K562 treated with DMSO at 1 percent for 4 hours (cell line): Measurements from ENCODE around the gene MAK. TPM values are rescaled to one million over a fixed set of nuclear protein-coding genes. Genes with fewer than 3 reads are reported as not detected.

Source experiments
- total RNA-seq: library from RNA; unstranded; fragments of 300-600 nt; gene quantifications from 2 replicates; pipeline ENCODE4 v1.2.3, GENCODE V29; 2022; ENCODE audit not compliant: insufficient read depth

The MAK gene, protein sequence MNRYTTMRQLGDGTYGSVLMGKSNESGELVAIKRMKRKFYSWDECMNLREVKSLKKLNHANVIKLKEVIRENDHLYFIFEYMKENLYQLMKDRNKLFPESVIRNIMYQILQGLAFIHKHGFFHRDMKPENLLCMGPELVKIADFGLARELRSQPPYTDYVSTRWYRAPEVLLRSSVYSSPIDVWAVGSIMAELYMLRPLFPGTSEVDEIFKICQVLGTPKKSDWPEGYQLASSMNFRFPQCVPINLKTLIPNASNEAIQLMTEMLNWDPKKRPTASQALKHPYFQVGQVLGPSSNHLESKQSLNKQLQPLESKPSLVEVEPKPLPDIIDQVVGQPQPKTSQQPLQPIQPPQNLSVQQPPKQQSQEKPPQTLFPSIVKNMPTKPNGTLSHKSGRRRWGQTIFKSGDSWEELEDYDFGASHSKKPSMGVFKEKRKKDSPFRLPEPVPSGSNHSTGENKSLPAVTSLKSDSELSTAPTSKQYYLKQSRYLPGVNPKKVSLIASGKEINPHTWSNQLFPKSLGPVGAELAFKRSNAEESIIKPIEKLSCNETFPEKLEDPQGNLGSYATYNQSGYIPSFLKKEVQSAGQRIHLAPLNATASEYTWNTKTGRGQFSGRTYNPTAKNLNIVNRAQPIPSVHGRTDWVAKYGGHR
- 0.41 and 0.68 TPM in 2 replicates for total RNA-seq

DNA sequence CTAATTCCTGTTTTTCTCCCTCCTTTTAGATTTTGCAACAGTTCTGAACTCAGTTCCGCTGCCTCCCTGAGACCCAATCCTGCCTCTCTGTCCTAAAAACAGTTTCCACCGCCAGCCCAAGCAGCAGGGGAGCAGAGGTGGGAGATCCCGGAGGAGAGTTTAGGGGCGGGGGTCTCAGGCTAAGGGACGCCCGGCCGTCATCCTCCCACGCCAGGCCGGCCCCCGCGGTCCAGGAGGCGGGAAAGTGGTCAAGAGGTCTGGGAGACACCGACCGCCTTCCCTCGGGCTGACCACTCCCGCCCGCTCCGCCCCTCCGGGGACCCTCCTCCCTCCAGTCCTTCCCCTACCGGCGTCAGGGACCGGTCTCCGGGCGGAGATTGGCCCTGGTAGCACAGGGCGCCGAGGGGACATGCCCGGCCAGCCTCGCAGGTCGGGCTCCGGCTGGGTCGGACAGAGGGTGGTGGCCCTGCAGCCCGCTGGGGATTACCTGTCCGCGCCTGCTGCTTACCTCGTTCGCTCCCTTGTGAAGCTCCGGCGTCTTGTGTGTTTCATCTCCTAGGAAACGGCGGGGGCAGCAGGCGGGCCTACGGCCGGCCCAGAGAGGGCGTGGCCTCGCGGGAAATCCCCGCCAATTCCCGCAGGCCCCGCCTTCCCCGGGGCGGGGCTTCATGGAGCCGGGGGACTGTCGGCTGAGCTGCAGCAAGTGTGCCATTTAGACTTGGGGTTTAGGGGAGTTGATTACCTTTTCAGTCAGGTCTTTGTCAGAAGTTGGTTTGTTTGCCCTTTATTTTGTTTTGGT lies at the start of gene MAK:
Gene MAK (minus strand): TSS at position 545 of the 799 bp plus-strand sequence. CDS start 7,891 bp downstream, outside the sequence.

DNA sequence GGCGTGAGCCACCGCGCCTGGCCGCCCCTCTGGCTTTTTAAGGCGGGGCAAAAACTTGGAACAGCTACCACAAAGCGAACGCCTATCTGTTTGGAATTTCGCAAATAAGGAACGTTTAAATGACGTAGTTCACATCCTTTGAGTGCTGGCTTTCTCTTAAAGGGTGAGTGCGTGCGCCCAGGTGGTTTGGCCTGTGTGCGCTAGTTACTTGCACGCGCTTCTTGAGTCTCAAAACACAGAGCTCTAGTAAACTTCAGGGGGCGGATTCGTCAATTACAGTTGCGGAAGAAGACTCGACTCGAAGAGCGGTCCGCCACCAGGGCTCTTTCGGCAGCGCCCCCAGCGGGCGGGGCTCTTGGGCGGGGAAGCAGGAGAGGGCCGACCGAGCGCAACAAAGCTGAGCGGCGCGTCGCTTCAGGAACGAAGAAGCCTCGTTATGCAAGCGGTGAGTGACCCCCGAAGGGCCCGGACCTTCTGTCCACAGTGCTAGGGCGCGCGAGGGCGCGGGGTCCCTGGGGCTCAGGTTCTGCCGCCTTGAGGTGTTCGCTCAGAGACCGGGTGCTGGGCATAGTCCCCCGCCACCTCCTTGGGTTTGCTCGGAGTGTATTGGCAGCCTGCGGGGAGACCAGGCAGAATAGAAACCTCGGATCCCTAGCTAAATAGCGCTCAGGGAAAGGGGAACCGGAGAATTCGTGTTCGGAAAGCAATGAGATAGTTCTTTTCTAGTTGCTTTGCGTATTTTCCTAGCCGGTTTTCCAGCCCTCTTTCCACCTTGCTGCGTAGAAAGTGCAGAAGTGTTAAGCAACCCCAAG lies 48.6 kb upstream of the MAK start, which contains the start of gene SYCP2L:
Gene SYCP2L (plus strand): TSS at position 362 of the 812 bp plus-strand sequence. CDS start 75 bp downstream, at position 437.

DNA sequence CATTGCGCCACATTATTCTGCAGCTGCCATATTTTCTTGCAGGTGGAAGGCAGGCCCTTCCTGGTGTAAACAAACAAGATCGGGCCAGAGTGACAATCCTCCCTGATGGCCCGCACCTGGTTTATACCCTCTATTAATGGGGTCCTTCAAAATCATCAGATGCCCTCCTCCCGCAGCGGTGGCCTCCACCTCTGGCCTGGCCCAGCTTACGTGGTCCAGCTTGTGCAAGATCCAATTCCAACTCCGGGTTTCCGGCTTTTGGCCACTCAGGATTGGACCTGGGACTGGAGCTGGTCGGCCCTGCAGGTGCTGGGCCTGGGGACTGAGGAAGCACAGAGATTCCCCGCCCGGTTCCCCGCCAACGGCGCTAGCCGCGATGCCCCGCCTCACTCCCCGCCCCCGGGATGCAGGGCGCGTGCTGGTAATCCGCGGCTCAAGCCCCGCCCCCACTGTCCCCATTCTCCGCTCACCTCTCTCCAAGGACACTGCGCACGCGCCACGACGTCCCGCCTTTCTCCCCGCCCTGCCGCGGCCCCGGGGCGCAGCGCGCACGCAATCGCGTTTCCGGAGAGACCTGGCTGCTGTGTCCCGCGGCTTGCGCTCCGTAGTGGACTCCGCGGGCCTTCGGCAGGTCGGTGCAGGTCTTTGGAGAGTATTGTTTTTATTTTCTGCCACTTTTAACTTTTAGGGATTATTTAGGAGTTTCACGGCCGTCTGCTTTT lies 90.9 kb downstream of the MAK start, which contains the start of gene TMEM14B:
Gene TMEM14B (plus strand): TSS at position 555 of the 722 bp plus-strand sequence. CDS start 1,441 bp downstream, outside the sequence.

DNA sequence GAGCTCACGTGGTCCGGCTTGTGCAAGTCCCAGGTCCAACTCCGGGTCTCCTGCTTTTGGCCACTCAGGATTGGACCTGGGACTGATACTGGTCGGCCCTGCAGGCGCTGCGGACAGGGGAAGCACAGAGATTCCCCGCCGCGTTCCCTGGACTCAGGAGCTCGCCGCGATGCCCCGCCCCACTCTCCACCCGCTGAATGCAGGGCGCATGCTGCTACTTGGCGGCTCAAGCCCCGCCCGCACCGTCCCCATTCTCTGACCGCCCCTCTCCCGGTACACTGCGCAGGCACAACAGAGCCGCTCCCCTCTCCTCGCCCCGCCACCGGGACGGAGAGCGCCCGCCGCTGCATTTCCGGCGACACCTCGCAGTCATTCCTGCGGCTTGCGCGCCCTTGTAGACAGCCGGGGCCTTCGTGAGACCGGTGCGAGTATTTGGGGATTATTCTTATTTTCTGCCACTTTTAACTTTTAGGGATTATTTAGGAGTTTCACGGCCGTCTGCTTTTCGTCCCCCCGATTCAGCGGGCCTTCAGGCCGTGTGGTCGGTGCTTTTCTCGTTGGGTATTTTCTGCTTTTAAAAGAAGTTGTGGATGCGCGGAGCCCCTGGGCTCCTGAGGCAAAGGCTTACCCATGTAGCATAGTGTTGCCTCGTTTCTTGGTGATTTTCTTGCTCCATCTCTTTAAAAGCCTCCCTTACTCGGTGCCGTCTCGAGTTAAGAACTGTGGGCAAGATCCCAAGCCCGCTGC lies 115.3 kb downstream of the MAK start, which contains the start of gene TMEM14C:
Gene TMEM14C (plus strand): TSS at position 251 of the 747 bp plus-strand sequence. CDS start 1,544 bp downstream, outside the sequence.

Other genes starting within 250 kb of the MAK start
- gene C6orf52, start 143.9 kb downstream of the MAK start, total RNA-seq: 5.5 TPM in 1 of 2 replicates, not detected in the other
- gene PAK1IP1, start 143.6 kb downstream of the MAK start, total RNA-seq: 14.4 and 15.7 TPM in 2 replicates
- 252 and 261 TPM in 2 replicates for gene TMEM14C, start 115.5 kb downstream of the MAK start, total RNA-seq
- gene TMEM14B, start 90.7 kb downstream of the MAK start, total RNA-seq: 170 and 178 TPM in 2 replicates
- not detected in 2 replicates for gene GCM2, start 43.5 kb upstream of the MAK start, total RNA-seq
- gene SYCP2L, start 48.5 kb upstream of the MAK start, total RNA-seq: 7.3 TPM in 2 replicates
- gene ELOVL2, start 205.8 kb upstream of the MAK start, total RNA-seq: 0.23 TPM in 1 of 2 replicates, not detected in the other